Activated CD4-positive, alpha-beta T cell treated with anti-CD3 and anti-CD28 coated beads, Interleukin-2, amount 50 U/mL, for 24 hours (primary cell): ENCODE results near the gene RAPGEF5.

Experiments used
- DNase-seq, 2 donors: peaks; one replicate each; pipeline ENCODE4 v3.0.0-alpha.2; 2020; ENCODE audit warnings: low read depth in 1 of 2, low spot score in 1 of 2

The RAPGEF5 gene

GRCh38 chr7:22127835-22128527 is 229.0 kb downstream of the RAPGEF5 start:
- no peak for DNase-seq

GRCh38 chr7:22125436-22125835 is 231.5 kb downstream of the RAPGEF5 start:
- DNase-seq: no peak

GRCh38 chr7:22124941-22125340 is 232.0 kb downstream of the RAPGEF5 start:
- DNase-seq: no peak

DNA sequence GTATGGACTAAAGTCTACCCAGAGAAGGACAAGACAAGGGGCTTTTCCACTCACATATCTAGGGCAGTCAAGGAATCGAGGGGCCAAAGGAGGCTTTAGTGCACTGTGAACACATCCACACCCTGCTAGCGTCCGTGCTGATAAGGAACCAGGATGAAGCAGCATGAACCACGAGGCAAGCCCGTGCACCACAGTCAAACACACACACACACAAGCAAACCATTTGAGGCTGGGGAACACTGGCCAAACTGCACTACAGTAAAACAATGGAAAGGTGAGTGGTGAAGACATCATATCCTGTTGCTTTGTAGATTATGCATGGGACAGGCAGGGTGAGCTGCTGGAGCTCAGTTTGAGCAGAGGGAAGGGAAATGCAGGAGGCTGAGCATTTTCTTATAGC is 233.8 kb downstream of the RAPGEF5 start:
- no peak for DNase-seq

- DNase-seq: no peak
These were observed 235.1 kb downstream of the RAPGEF5 start for GRCh38 chr7:22121702-22122474.

DNA sequence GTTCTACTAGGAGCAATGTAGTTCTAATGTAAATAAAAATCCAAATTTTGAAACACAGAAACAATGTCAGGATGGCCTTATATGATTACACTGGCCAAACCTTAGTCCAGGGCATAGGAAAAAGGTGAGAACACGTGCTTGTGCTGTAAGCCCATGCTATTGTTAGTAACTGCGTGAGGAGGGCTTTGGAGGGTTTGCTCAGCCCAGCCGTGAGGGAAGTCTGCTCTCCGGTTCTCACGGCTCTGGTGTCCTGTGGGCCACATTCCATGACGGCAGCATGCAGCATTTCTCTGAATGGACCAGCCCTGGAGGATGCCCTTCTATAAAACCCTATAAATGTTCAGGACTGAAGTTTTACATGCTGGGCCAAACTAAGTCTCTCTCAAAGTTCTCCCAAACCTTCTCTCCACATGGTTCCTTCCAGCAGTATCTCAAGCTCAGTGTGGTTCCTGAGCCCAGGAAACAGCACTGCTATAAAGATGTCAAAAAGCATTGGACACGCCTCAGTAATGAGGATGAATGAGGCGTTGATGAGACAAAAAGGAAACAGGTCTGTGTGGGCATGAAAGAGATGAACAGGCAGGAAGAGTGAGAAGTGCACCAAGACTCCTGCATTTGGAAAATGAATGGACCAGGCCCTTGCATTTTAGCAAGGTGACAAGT is 236.4 kb downstream of the RAPGEF5 start:
- DNase-seq: no peak

GRCh38 chr7:22117222-22117621 is 239.7 kb downstream of the RAPGEF5 start:
- DNase-seq: no peak

DNA sequence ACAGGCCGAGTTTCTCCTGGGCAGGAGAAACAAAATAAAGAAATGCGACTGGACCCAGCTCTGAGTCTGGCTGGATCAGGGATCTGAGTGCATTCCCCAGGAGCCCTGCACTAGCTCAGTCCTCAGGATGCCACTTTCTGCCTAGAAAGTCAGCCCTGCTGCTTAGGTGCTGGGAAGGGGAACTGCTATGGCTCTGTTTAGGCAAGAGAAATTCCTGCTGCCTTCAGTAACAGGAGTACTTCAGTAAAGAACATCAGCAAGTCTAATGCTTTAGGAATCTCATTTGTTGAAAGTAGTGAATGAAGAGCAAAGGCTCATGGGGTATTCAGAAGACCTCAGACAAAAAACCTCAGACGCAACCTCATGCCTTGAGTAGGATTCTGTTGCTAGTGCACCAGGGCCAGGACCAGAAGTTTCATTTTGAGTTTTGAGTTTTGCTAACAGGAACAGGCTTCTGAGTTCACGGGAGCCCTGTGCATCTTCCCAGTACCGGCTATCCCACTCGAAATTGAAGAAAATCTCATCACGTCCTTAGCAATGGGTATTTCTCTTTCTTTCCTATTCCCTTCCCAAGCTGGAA is 240.4 kb downstream of the RAPGEF5 start:
- no peak for DNase-seq

- no peak for DNase-seq
These were observed 241.3 kb downstream of the RAPGEF5 start for GRCh38 chr7:22115689-22116088.

DNA sequence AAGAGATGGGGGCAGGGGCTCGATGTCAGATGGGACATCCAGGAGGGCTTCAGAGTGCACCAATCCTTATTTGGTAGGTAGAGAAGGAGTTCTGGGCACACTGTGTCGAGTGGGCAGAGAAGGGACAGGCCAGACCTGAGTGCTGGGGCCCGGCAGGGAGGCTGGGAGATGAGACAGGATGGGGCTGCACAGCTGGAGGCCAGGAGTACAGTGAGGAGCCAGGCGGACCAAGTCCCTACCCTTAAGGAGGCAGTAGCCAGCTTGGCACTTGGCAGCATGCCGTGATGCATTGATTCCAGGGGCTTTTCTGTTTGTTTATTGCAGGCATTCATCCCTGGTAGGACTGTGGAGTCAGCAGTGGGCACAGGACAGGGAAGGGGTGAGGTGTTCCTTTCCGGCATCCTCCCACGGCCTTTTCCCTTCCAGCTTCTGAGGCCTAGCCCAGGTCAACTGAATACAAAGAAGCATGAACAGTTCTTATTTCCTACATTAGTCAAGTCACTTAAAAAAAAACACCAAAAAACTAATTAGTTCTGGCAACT is 242.4 kb downstream of the RAPGEF5 start:
- DNase-seq: no peak

DNA sequence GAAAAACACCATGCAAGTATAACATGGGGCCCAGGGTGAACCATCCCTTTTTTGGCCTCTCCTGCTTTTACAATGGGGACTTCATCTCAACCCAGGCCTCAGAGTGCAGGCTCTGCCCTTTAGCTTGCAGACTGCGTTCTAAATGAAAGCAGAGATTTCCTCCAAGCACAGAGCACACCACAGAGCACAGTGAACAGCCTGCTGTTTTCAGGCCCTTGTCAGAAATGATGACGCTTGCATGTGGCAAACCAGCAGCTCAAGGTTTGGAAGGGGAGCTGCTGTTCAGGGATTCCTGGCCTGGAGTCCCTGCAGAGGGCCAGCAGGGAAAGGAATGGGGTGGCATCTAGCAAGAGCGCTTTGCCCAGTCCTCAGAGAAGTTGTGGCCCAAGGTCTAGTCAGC is 243.9 kb downstream of the RAPGEF5 start:
- no peak for DNase-seq

- DNase-seq: no peak
These were observed 245.3 kb downstream of the RAPGEF5 start for GRCh38 chr7:22111661-22112060.

DNA sequence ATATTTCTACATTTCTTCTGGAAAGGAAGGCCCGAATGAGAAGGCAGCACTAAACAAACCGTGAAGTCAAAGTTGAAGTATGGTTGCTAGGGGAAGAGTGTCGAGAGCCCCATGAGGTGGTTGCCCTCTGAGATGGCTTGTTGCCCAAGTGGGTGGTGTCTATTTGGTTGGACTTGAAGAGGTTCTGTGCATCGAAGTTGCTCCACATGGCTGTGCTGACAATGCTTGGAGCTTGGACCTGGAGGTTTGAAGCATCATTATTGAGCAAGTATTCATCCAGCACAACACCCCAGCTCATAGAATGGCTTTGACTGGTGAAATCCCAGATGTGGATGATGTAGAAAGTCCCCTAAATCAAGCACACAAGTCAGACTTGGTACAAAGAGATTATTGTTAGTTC is 246.1 kb downstream of the RAPGEF5 start:
- no peak for DNase-seq

DNA sequence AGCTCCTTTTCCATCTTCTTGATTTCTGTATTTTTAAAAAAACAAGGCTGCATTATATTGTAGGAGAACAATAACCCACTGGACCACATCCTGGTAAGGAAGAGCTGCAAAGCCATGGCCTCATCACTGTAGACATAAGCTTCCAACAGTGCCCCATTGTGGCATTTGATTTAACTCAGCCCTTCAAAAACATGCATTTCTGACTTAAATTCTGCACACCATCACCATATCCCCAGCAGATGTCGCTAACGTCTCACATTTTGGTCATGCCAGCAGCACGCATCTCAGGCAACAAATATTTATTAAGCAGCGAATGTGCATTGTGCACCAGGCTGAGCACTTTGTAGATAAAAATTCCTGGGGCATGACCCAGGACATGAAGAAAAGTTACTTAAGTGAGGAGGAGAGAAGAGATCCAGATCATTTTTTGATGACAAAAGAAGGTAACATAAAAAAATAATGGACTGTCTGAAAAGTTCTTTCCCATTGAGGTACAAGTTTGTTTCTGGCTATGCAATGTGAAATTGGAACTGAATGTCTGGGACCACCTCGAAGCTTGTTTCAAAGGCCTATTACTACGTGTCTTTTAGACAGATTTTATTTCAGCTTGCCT is 246.6 kb downstream of the RAPGEF5 start:
- peak; percentile 20 to 48 for DNase-seq

GRCh38 chr7:22109761-22110160 is 247.2 kb downstream of the RAPGEF5 start:
- no peak for DNase-seq

- DNase-seq: no peak
These were observed 248.7 kb downstream of the RAPGEF5 start for GRCh38 chr7:22108151-22108845.

DNA sequence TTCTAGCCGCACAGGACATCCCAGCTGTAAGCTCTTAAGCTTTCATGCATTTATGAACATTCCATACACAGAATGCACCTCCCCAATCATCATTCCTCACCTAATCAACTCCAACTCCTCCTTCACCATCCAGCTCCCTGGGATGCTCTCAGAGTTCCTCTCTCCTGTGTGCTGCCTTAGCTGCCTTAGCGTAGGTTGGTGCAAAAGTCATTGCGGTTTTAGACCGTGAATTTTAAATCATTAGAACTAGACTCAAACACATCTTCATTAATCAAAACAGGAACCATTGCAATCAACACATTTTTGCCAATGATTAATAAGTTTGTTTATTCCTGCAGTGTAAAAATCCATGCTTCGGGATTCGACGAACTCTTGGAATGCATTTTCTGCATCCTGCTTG is 251.4 kb downstream of the RAPGEF5 start:
- no peak for DNase-seq

DNA sequence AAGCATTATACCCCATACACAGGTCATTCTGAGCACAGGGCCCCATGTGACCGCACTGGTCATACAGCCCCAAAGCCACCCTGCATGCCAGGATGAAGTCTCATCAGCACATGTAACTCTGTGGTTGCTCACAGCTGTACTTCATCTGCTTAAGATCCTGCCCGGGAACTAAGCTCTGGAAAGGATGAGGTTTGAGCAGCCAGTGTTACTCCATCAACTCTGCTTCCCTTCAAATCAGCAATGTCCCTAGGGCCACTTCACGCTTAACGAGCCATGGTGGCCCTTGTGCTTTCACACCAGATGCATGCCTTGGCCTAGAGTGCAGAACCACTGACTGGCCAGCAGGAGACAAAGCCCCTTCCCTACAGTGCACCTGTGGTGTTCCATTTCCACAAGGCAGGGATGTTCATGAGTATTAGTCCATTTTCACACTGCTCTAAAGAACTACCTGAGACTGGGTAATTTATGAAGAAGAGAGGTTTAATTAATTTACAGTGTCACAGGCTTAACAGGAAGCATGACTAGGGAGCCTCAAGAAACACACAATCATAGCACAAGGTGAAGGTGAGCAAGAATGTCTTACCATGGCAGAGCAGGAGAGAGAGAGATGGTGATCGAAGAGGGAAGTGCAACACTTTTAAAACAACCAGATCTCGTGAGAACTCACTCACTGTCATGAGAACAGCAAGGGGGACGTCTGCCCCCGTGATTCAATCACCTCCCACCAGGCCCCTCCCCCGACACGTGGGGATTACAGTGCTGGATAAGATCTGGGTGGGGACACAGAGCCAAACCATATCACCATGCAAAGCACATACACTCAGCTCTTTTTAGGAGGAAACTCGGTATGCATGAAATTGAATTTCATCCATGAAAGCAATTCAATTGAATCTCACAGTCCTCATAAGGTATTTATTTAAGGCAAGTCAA is 262.3 kb downstream of the RAPGEF5 start:
- DNase-seq: no peak

- DNase-seq: no peak
These were observed 263.0 kb downstream of the RAPGEF5 start for GRCh38 chr7:22093936-22094335.
